GM18499 (cell line): Measurements from ENCODE around the gene MAST2.
"Not testable (repeated sequence)": the region's sequence is repeated elsewhere in the genome, so short reads cannot be mapped to it uniquely, and the experiment has no call there.

Source experiments
- ATAC-seq: cut with Tn5 transposase; IDR thresholded peaks from one replicate; pipeline ENCODE4 v1.9.1; 2021; ENCODE audit warnings: moderate number of reproducible peaks; ENCODE audit not compliant: insufficient read depth, unreplicated experiment

The MAST2 gene

GRCh38 chr1:45803299-45803780 is at the start of gene MAST2:
MAST2 (plus strand) TSS chr1:45803612; CDS start chr1:45803896, 284 bp downstream.
- no peak for ATAC-seq

- no peak for ATAC-seq
Measured at GRCh38 chr1:45755697-45756096, 47.7 kb upstream of the MAST2 start.

GRCh38 chr1:45762291-45762690 is 41.1 kb upstream of the MAST2 start:
- ATAC-seq: no peak

- ATAC-seq: no peak
Measured at GRCh38 chr1:45765999-45766792, 37.2 kb upstream of the MAST2 start.

GRCh38 chr1:45767035-45767434 is 36.4 kb upstream of the MAST2 start:
- no peak for ATAC-seq

- ATAC-seq: no peak
Measured at GRCh38 chr1:45769261-45769932, 34.0 kb upstream of the MAST2 start.

GRCh38 chr1:45772971-45773370 is 30.4 kb upstream of the MAST2 start:
- no peak for ATAC-seq

GRCh38 chr1:45775794-45776193 is 27.6 kb upstream of the MAST2 start:
- ATAC-seq: no peak

GRCh38 chr1:45785583-45785982 is 17.8 kb upstream of the MAST2 start:
- no peak for ATAC-seq

GRCh38 chr1:45787905-45788304 is 15.5 kb upstream of the MAST2 start:
- no peak for ATAC-seq

GRCh38 chr1:45789601-45790000 is 13.8 kb upstream of the MAST2 start:
- ATAC-seq: no peak

- no peak for ATAC-seq
Measured at GRCh38 chr1:45792744-45793143, 10.7 kb upstream of the MAST2 start.

GRCh38 chr1:45793942-45794604 is 9.3 kb upstream of the MAST2 start:
- no peak for ATAC-seq

GRCh38 chr1:45796381-45796780 is 7.0 kb upstream of the MAST2 start:
- no peak for ATAC-seq

GRCh38 chr1:45796946-45797345 is 6.5 kb upstream of the MAST2 start:
- ATAC-seq: no peak

GRCh38 chr1:45800899-45801298 is 2.5 kb upstream of the MAST2 start:
- ATAC-seq: no peak

GRCh38 chr1:45802343-45803298 is 791 bp upstream of the MAST2 start:
- no peak for ATAC-seq

- ATAC-seq: not testable (repeated sequence)
Measured at GRCh38 chr1:45803781-45804668, 613 bp downstream of the MAST2 start.

- ATAC-seq: no peak
Measured at GRCh38 chr1:45804669-45804969, 1.2 kb downstream of the MAST2 start.
